IMR-90 (cell line): Measurements from ENCODE around the gene LDLRAD4. TPM values are rescaled to one million over a fixed set of nuclear protein-coding genes. Genes with fewer than 3 reads are reported as not detected.

Source experiments
- ATAC-seq: fragments of 200-7000 bp; cut with Tn5 transposase; 2 replicates; pipeline ENCODE4 v1.9.1; 2020; ENCODE audit warnings: low read depth, mild to moderate bottlenecking, moderate library complexity
- BruUV-seq: library from RNA; stranded (reverse); fragments of 400-500 nt; replicated peaks from 2 replicates; lab custom pipeline; 2021; lab: Mats Ljungman, UMichigan
- CTCF ChIA-PET: fragments of 300-600 bp; formaldehyde crosslinking; extraction: SDS; loops from one replicate; lab custom pipeline; 2021; ENCODE audit warnings: antibody characterized with exemption; lab: Yijun Ruan, JAX
- POLR2A ChIA-PET: fragments of 300-600 bp; sonication (Branson Sonifier 250); formaldehyde crosslinking; loops from one replicate; lab custom pipeline; 2022; ENCODE audit warnings: antibody characterized with exemption; ENCODE audit not compliant: unreplicated experiment; lab: Charles Lee
- DNase-seq: peaks from one replicate; pipeline ENCODE4 v3.0.0; 2013
- H2AFZ ChIP-seq: replicated peaks from 2 replicates; pipeline ENCODE3; 2013; ENCODE audit warnings: low read length, mild to moderate bottlenecking; ENCODE audit not compliant: poor library complexity
- H2AK5ac ChIP-seq: 2 replicates; pipeline ENCODE4 v1.6.1; 2013; ENCODE audit warnings: low read depth, low read length, inconsistent platforms
- H2AK9ac ChIP-seq: replicated peaks from 2 replicates; pipeline ENCODE3; 2013; ENCODE audit warnings: mild to moderate bottlenecking, low read depth, low read length, moderate library complexity; ENCODE audit not compliant: poor library complexity
- H2BK120ac ChIP-seq: 2 replicates; pipeline ENCODE4 v1.6.1; 2013; ENCODE audit warnings: low read depth, low read length, inconsistent platforms
- H2BK15ac ChIP-seq: 3 replicates; pipeline ENCODE4 v1.6.1; 2013; ENCODE audit warnings: low read depth, low read length, inconsistent platforms
- H2BK20ac ChIP-seq: 2 replicates; pipeline ENCODE4 v1.6.1; 2013; ENCODE audit warnings: low read depth, mild to moderate bottlenecking, inconsistent platforms, low read length, moderate library complexity
- H2BK5ac ChIP-seq: 2 replicates; pipeline ENCODE4 v1.6.1; 2013; ENCODE audit warnings: mild to moderate bottlenecking, low read depth, low read length, inconsistent platforms; ENCODE audit not compliant: poor library complexity, severe bottlenecking
- H3K14ac ChIP-seq: replicated peaks from 2 replicates; pipeline ENCODE4 v1.6.1; 2013; ENCODE audit warnings: low read depth, low read length, inconsistent platforms
- H3K18ac ChIP-seq: 2 replicates; pipeline ENCODE4 v1.6.1; 2013; ENCODE audit warnings: low read depth, low read length, control low read depth
- H3K23ac ChIP-seq: 2 replicates; pipeline ENCODE4 v1.6.1; 2013; ENCODE audit warnings: low read depth, low read length, inconsistent platforms
- H3K27ac ChIP-seq: 2 replicates; pipeline ENCODE4 v1.5.1; 2013; ENCODE audit warnings: mild to moderate bottlenecking, control low read depth, low read length; ENCODE audit not compliant: insufficient read depth
- H3K27me3 ChIP-seq: 2 replicates; pipeline ENCODE4 v1.6.1; 2013; ENCODE audit warnings: low read length; ENCODE audit not compliant: control insufficient read depth, insufficient read depth
- H3K36me3 ChIP-seq: 2 replicates; pipeline ENCODE4 v1.6.1; 2013; ENCODE audit warnings: low read length, mixed read lengths; ENCODE audit not compliant: control insufficient read depth, insufficient read depth
- H3K4ac ChIP-seq: 2 replicates; pipeline ENCODE4 v1.6.1; 2013; ENCODE audit warnings: low read depth, low read length, inconsistent platforms
- H3K4me1 ChIP-seq: 2 replicates; pipeline ENCODE4 v1.6.1; 2013; ENCODE audit warnings: low read length, mixed read lengths; ENCODE audit not compliant: control insufficient read depth, insufficient read depth
- H3K4me2 ChIP-seq: 2 replicates; pipeline ENCODE4 v1.6.1; 2013; ENCODE audit warnings: low read depth, mild to moderate bottlenecking, control low read depth, low read length, moderate library complexity
- H3K4me3 ChIP-seq: 2 replicates; pipeline ENCODE4 v1.5.1; 2013; ENCODE audit warnings: low read depth, mild to moderate bottlenecking, control low read depth, low read length, moderate library complexity; ENCODE audit not compliant: insufficient read depth
- H3K56ac ChIP-seq: 2 replicates; pipeline ENCODE4 v1.6.1; 2013; ENCODE audit warnings: low read length, inconsistent platforms; ENCODE audit not compliant: insufficient read depth; ENCODE audit errors: extremely low read depth
- H3K79me1 ChIP-seq, 2 experiments: 2 replicates each; pipeline ENCODE4 v1.6.1; 2013; ENCODE audit warnings: low read length in 2 of 2, inconsistent platforms in 1 of 2, low read depth in 1 of 2
- H3K9ac ChIP-seq: 2 replicates; pipeline ENCODE4 v1.6.1; 2013; ENCODE audit warnings: low read depth, low read length, control low read depth
- H3K9me1 ChIP-seq: 2 replicates; pipeline ENCODE4 v1.6.1; 2013; ENCODE audit warnings: low read length, inconsistent platforms; ENCODE audit not compliant: insufficient read depth
- H3K9me3 ChIP-seq: 2 replicates; pipeline ENCODE4 v1.6.1; 2013; ENCODE audit warnings: low read length; ENCODE audit not compliant: control insufficient read depth, insufficient read depth
- H4K20me1 ChIP-seq: 2 replicates; pipeline ENCODE4 v1.6.1; 2013; ENCODE audit warnings: low read length, inconsistent platforms; ENCODE audit not compliant: insufficient read depth
- H4K5ac ChIP-seq: 2 replicates; pipeline ENCODE4 v1.6.1; 2013; ENCODE audit warnings: mild to moderate bottlenecking, low read depth, low read length, control low read depth
- H4K8ac ChIP-seq, 2 experiments: 2 replicates each; pipeline ENCODE4 v1.6.1; 2013; ENCODE audit warnings: low read depth in 2 of 2, low read length in 2 of 2, control low read depth in 1 of 2, inconsistent platforms in 1 of 2
- H4K91ac ChIP-seq: 2 replicates; pipeline ENCODE4 v1.6.1; 2013; ENCODE audit warnings: low read depth, low read length, inconsistent platforms; ENCODE audit not compliant: insufficient read depth
- CEBPB ChIP-seq: IDR thresholded peaks from 2 replicates; pipeline ENCODE4 v1.6.1; 2012; ENCODE audit warnings: low read depth, low read length, improper control_type of control experiment
- CHD1 ChIP-seq: IDR thresholded peaks from 2 replicates; pipeline ENCODE4 v1.6.1; 2012; ENCODE audit warnings: low read depth, low read length, improper control_type of control experiment
- MXI1 ChIP-seq: IDR thresholded peaks from 2 replicates; pipeline ENCODE4 v1.6.1; 2012; ENCODE audit warnings: low read depth, mild to moderate bottlenecking, low read length, moderate library complexity, borderline replicate concordance
- RAD21 ChIP-seq: IDR thresholded peaks from 2 replicates; pipeline ENCODE4 v1.6.1; 2012; ENCODE audit warnings: low read length, improper control_type of control experiment
- RCOR1 ChIP-seq: IDR thresholded peaks from 2 replicates; pipeline ENCODE4 v1.6.1; 2012; ENCODE audit warnings: mild to moderate bottlenecking, low read length, improper control_type of control experiment; ENCODE audit not compliant: insufficient replicate concordance
- RFX5 ChIP-seq: IDR thresholded peaks from 2 replicates; pipeline ENCODE4 v1.8.0; 2012; ENCODE audit warnings: low read depth, mild to moderate bottlenecking, low read length, moderate library complexity
- USF2 ChIP-seq: fragments of 150-350 bp; IDR thresholded peaks from 2 replicates; pipeline ENCODE4 v1.6.1; 2017; ENCODE audit warnings: mild to moderate bottlenecking, antibody characterized with exemption, low read length, low read depth
- WGBS, 2 experiments: methylation state at CpG; one replicate each; pipeline versions ENCODE4 v1.1.5 to v1.1.7; 2013; ENCODE audit warnings: missing lambda C conversion rate in 2 of 2; ENCODE audit not compliant: insufficient read length in 1 of 2; ENCODE audit errors: extremely low coverage in 2 of 2; 5-methylcytosine and 5-hydroxymethylcytosine counted together
- dilution Hi-C: fragments of 300-500 bp; cut with HindIII; formaldehyde crosslinking; loops from one replicate; pipeline ENCODE4 v1.14.3; 2018; ENCODE audit warnings: low sequenced_read_pairs; ENCODE audit not compliant: unreplicated experiment
- in situ Hi-C: fragments of 300-500 bp; cut with MboI; formaldehyde crosslinking; loops from 3 replicates; pipeline ENCODE4 v1.14.3; 2019; ENCODE audit warnings: low sequenced_read_pairs, inconsistent platforms, mixed read lengths
- intact Hi-C: fragments of 100-400 bp; cut with micrococcal nuclease; formaldehyde crosslinking; loops from 2 replicates; pipeline ENCODE4 v1.10.0; 2022
- polyA plus RNA-seq, 3 experiments: library from polyadenylated mRNA; depleted of rRNA; stranded (reverse); fragments of >200 nt; gene quantifications; 2 replicates each; pipeline ENCODE4 v1.2.3, GENCODE V29; 2012; ENCODE audit warnings: low replicate concordance in 1 of 3
- total RNA-seq: library from RNA; depleted of rRNA; stranded (reverse); fragments of >200 nt; gene quantifications from 2 replicates; pipeline ENCODE4 v1.2.3, GENCODE V29; 2012

Gene LDLRAD4
- total and polyA plus RNA-seq, 2 of the 4 experiments (the other 2 are of a cell fraction): not detected

- Histone ChIP-seq H3K27ac (no peak overlapping the region), H3K14ac (no peak overlapping the region), H3K36me3 (no peaks in the 10 kb centered on the region), H4K91ac (no peak overlapping the region), H3K9me1 (no peaks in the 10 kb centered on the region), H3K4me2 (no peak overlapping the region), H3K18ac (no peak overlapping the region), H2BK120ac (no peak overlapping the region), H4K5ac (no peak overlapping the region), H3K79me1 (no peaks in the 10 kb centered on the region), H3K9me3 (no peaks in the 10 kb centered on the region), H2AFZ (no peak overlapping the region), H4K20me1 (no peaks in the 10 kb centered on the region), H3K4ac (no peak overlapping the region), H3K4me1 (no peaks in the 10 kb centered on the region), H2AK5ac (no peak overlapping the region), H3K4me3 (no peak overlapping the region), H2BK5ac (no peak overlapping the region), H2AK9ac (no peak overlapping the region), H3K56ac (no peak overlapping the region), H2BK20ac (no peak overlapping the region), H4K8ac (no peak overlapping the region), H3K23ac (no peak overlapping the region), H3K9ac (no peak overlapping the region), H2BK15ac (no peak overlapping the region), H3K27me3 (peaks cover 15% of the 10 kb centered on the region; the same call in 1 of the 2 replicates)
- dilution Hi-C loops (no loop called here), in situ Hi-C loops (no loop called here), intact Hi-C loops (no loop called here)
- no TSS peak for BruUV-seq
- ATAC-seq: no peak
- TF ChIP-seq CHD1: no peak
- TF ChIP-seq CEBPB: no peak
- no peak for TF ChIP-seq RFX5
- TF ChIP-seq USF2: no peak
- no peak for TF ChIP-seq MXI1
- no peak for TF ChIP-seq RCOR1
- no peak for TF ChIP-seq RAD21
- ChIA-PET CTCF (no interaction called here), POLR2A (no interaction called here)
- no peak for DNase-seq
- WGBS, 2 experiments: 80% methylated on average over 5 of the region's 13 CpGs; no CpG with 5 or more reads in 1 of the 2 experiments
Measured at GRCh38 chr18:13623871-13624270, 405.3 kb downstream of the LDLRAD4 start.
